Spleen (tissue), 7 donors: Measurements from ENCODE around the gene APBB2.

Experiments
- CTCF ChIP-seq, 11 experiments: fragments of 200-600 bp in 7 of 11; fragments of 450-650 bp in 4 of 11; sonication (generic) in 4 of 11; IDR thresholded peaks in 8 of 11; conservative IDR thresholded peaks in 3 of 11; 1 replicate in 7 of 11; 2 replicates in 4 of 11; pipeline versions ENCODE4 v1.4.0 to v1.8.0; 2016 to 2021; ENCODE audit warnings: antibody characterized with exemption in 11 of 11, inconsistent platforms in 4 of 11, mild to moderate bottlenecking in 1 of 11
- POLR2A ChIP-seq, 3 donors: fragments of 450-650 bp; IDR thresholded peaks; one replicate each; pipeline ENCODE4 v1.5.1; 2017; ENCODE audit warnings: antibody characterized with exemption in 3 of 3, mild to moderate bottlenecking in 1 of 3
- donor health status: DM: no; HTN: no; CAD: no; lungs with moderate emphysema.
- donor health status: DM: no; HTN: no; CAD: no.
- donor health status: DM: no; HTN: no; CAD: no.

GRCh38 chr4:40788331-40788730 is 426.0 kb downstream of the APBB2 start:
- TF ChIP-seq CTCF (IDR thresholded peaks at IDR 0.05 in 8 of 11, conservative IDR thresholded peaks at IDR 0.05 in 3 of 11), result no peak
- no peak for TF ChIP-seq POLR2A (IDR thresholded peaks at IDR 0.05)
